B cell (primary cell): ENCODE data around the gene EIPR1.

Source experiments
- EZH2 ChIP-seq: IDR thresholded peaks from 2 replicates; pipeline ENCODE4 v1.6.1; 2012; ENCODE audit warnings: borderline replicate concordance, low read depth, mild to moderate bottlenecking, moderate library complexity, low read length; ENCODE audit not compliant: insufficient read depth, poor library complexity, severe bottlenecking
- TF ChIP-seq, protein P1 (sequence below): fragments of 200-600 bp; IDR thresholded peaks from one replicate; pipeline ENCODE4 v1.8.0; 2022; ENCODE audit warnings: antibody characterized with exemption, mild to moderate bottlenecking

- TF ChIP-seq, protein P1, sequence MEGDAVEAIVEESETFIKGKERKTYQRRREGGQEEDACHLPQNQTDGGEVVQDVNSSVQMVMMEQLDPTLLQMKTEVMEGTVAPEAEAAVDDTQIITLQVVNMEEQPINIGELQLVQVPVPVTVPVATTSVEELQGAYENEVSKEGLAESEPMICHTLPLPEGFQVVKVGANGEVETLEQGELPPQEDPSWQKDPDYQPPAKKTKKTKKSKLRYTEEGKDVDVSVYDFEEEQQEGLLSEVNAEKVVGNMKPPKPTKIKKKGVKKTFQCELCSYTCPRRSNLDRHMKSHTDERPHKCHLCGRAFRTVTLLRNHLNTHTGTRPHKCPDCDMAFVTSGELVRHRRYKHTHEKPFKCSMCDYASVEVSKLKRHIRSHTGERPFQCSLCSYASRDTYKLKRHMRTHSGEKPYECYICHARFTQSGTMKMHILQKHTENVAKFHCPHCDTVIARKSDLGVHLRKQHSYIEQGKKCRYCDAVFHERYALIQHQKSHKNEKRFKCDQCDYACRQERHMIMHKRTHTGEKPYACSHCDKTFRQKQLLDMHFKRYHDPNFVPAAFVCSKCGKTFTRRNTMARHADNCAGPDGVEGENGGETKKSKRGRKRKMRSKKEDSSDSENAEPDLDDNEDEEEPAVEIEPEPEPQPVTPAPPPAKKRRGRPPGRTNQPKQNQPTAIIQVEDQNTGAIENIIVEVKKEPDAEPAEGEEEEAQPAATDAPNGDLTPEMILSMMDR, result no peak
- TF ChIP-seq EZH2, result no peak
These were observed 85.9 kb downstream of the EIPR1 start for GRCh38 chr2:3291750-3292149.
